H1 (cell line): ENCODE results near the gene OTOP1. TPM values are rescaled to one million over a fixed set of nuclear protein-coding genes. Genes with fewer than 3 reads are reported as not detected.

Source experiments
- CTCF ChIA-PET: fragments of 300-600 bp; sonication (Branson Sonifier 250); formaldehyde crosslinking; loops from one replicate; lab custom pipeline; 2021; ENCODE audit not compliant: partially characterized antibody; lab: Charles Lee
- POLR2A ChIA-PET: fragments of 300-600 bp; sonication (Branson Sonifier 250); formaldehyde crosslinking; loops from one replicate; lab custom pipeline; 2021; ENCODE audit warnings: inconsistent platforms; ENCODE audit not compliant: partially characterized antibody; lab: Charles Lee
- DNase-seq, 2 experiments: peaks; one replicate each; pipeline versions ENCODE4 v3.0.0 to v3.0.0-alpha.2; 2010 to 2022; ENCODE audit warnings: low spot score in 2 of 2, low read depth in 1 of 2, mixed read lengths in 1 of 2
- FAIRE-seq: peaks from 2 replicates; lab custom pipeline; 2011; peaks lifted over from hg19 to GRCh38; lab: Jason Lieb, UNC
- H2AFZ ChIP-seq: 2 replicates; pipeline ENCODE4 v1.8.1; 2012; ENCODE audit warnings: low read length, inconsistent platforms
- H2AK5ac ChIP-seq: 2 replicates; pipeline ENCODE4 v1.6.1; 2013; ENCODE audit warnings: low read depth, low read length
- H2BK120ac ChIP-seq: replicated peaks from 2 replicates; pipeline ENCODE3; 2013; ENCODE audit warnings: low read depth, low read length, inconsistent platforms
- H2BK12ac ChIP-seq: 2 replicates; pipeline ENCODE4 v1.6.1; 2013; ENCODE audit warnings: low read depth, low read length
- H2BK15ac ChIP-seq: 2 replicates; pipeline ENCODE4 v1.6.1; 2013; ENCODE audit warnings: low read length
- H2BK20ac ChIP-seq: 2 replicates; pipeline ENCODE4 v1.6.1; 2013; ENCODE audit warnings: low read length
- H2BK5ac ChIP-seq: 2 replicates; pipeline ENCODE4 v1.6.1; 2013; ENCODE audit warnings: low read depth, low read length
- H3K14ac ChIP-seq: 2 replicates; pipeline ENCODE4 v1.6.1; 2013; ENCODE audit warnings: inconsistent platforms; ENCODE audit not compliant: insufficient read length
- H3K18ac ChIP-seq: 2 replicates; pipeline ENCODE4 v1.6.1; 2013; ENCODE audit warnings: low read length; ENCODE audit errors: extremely low read depth
- H3K23ac ChIP-seq: 2 replicates; pipeline ENCODE4 v1.6.1; 2013; ENCODE audit warnings: inconsistent platforms; ENCODE audit not compliant: insufficient read length
- H3K23me2 ChIP-seq: 2 replicates; pipeline ENCODE4 v1.6.1; 2013; ENCODE audit warnings: low read depth, low read length
- H3K27ac ChIP-seq: 2 replicates; pipeline ENCODE4 v1.6.1; 2011; ENCODE audit warnings: low read depth, low read length, inconsistent platforms
- H3K27me3 ChIP-seq, 4 experiments: replicated peaks in 1 of 4; 1 replicate in 1 of 4; 2 replicates in 3 of 4; pipeline versions ENCODE4 v1.6.1 to v1.8.1; 2011 to 2013; ENCODE audit warnings: low read length in 3 of 4, mild to moderate bottlenecking in 3 of 4, inconsistent platforms in 2 of 4, mixed read lengths in 2 of 4, moderate library complexity in 1 of 4; ENCODE audit not compliant: control insufficient read depth in 3 of 4, insufficient read depth in 3 of 4; ENCODE audit errors: extremely low read depth in 1 of 4
- H3K36me3 ChIP-seq, 4 experiments: 2 replicates each; pipeline versions ENCODE4 v1.6.1 to v1.8.1; 2011 to 2013; ENCODE audit warnings: mild to moderate bottlenecking in 4 of 4, low read length in 3 of 4, moderate library complexity in 2 of 4, control low read depth in 1 of 4, inconsistent platforms in 1 of 4; ENCODE audit not compliant: insufficient read depth in 4 of 4, control insufficient read depth in 2 of 4
- H3K4ac ChIP-seq: replicated peaks from 2 replicates; pipeline ENCODE3; 2013; ENCODE audit warnings: low read length, low read depth, mixed read lengths, inconsistent platforms; ENCODE audit not compliant: insufficient read length
- H3K4me1 ChIP-seq, 4 experiments: replicated peaks in 1 of 4; 1 replicate in 1 of 4; 2 replicates in 3 of 4; pipeline versions ENCODE4 v1.6.1 to v1.8.1; 2011 to 2013; ENCODE audit warnings: low read length in 3 of 4, inconsistent platforms in 2 of 4, mixed read lengths in 1 of 4; ENCODE audit not compliant: insufficient read depth in 4 of 4, control insufficient read depth in 3 of 4
- H3K4me2 ChIP-seq, 2 experiments: 2 replicates each; pipeline versions ENCODE4 v1.6.1 to v1.8.1; 2011 to 2013; ENCODE audit warnings: low read depth in 2 of 2, low read length in 2 of 2, control low read depth in 1 of 2, inconsistent platforms in 1 of 2, mild to moderate bottlenecking in 1 of 2; ENCODE audit not compliant: insufficient read depth in 1 of 2
- H3K4me3 ChIP-seq, 4 experiments: fragments of 200-600, 300-600 bp in 1 of 4; sonication (generic), shearing (Covaris generic), sonication (Bioruptor Twin) in 1 of 4; 2 replicates each; pipeline versions ENCODE4 v1.5.1 to v1.8.1; 2011 to 2016; ENCODE audit warnings: low read length in 4 of 4, low read depth in 3 of 4, control low read depth in 2 of 4, inconsistent platforms in 2 of 4, mild to moderate bottlenecking in 2 of 4, mixed read lengths in 1 of 4, moderate library complexity in 1 of 4; ENCODE audit not compliant: insufficient read depth in 2 of 4; ENCODE audit errors: extremely low read depth in 1 of 4
- H3K56ac ChIP-seq: replicated peaks from 2 replicates; pipeline ENCODE3; 2013; ENCODE audit warnings: low read depth, mild to moderate bottlenecking, mixed read lengths, low read length, inconsistent platforms; ENCODE audit not compliant: insufficient read length
- H3K79me1 ChIP-seq: 2 replicates; pipeline ENCODE4 v1.6.1; 2013; ENCODE audit warnings: low read depth, low read length, control low read depth
- H3K79me2 ChIP-seq, 2 experiments: 2 replicates each; pipeline versions ENCODE4 v1.6.1 to v1.8.1; 2012 to 2013; ENCODE audit warnings: low read length in 2 of 2, mild to moderate bottlenecking in 2 of 2, inconsistent platforms in 1 of 2; ENCODE audit not compliant: insufficient read depth in 2 of 2, control insufficient read depth in 1 of 2
- H3K9ac ChIP-seq, 4 experiments: replicated peaks in 1 of 4; 1 replicate in 1 of 4; 2 replicates in 3 of 4; pipeline versions ENCODE4 v1.6.1 to v1.8.1; 2011 to 2013; ENCODE audit warnings: low read depth in 3 of 4, low read length in 3 of 4, control low read depth in 2 of 4, mild to moderate bottlenecking in 2 of 4, moderate library complexity in 2 of 4, inconsistent platforms in 1 of 4; ENCODE audit errors: extremely low read depth in 1 of 4
- H3K9me3 ChIP-seq, 2 experiments: 2 replicates each; pipeline versions ENCODE4 v1.6.1 to v1.8.1; 2012 to 2013; ENCODE audit warnings: mild to moderate bottlenecking in 2 of 2, moderate library complexity in 2 of 2, control low read depth in 1 of 2, inconsistent platforms in 1 of 2, low read depth in 1 of 2, low read length in 1 of 2, mixed read lengths in 1 of 2; ENCODE audit not compliant: insufficient read depth in 2 of 2
- H4K20me1 ChIP-seq, 2 experiments: replicated peaks in 1 of 2; 2 replicates each; pipeline versions ENCODE3 to v1.8.1; 2011 to 2013; ENCODE audit warnings: inconsistent platforms in 2 of 2, low read length in 2 of 2, mild to moderate bottlenecking in 1 of 2; ENCODE audit not compliant: insufficient read depth in 2 of 2, control insufficient read depth in 1 of 2
- H4K5ac ChIP-seq: 2 replicates; pipeline ENCODE4 v1.6.1; 2013; ENCODE audit warnings: low read length, low read depth, mixed read lengths, inconsistent platforms; ENCODE audit not compliant: insufficient read length
- H4K8ac ChIP-seq: 2 replicates; pipeline ENCODE4 v1.8.0; 2013; ENCODE audit warnings: mild to moderate bottlenecking, moderate library complexity, low read length, inconsistent platforms; ENCODE audit not compliant: insufficient read depth; ENCODE audit errors: extremely low read depth
- H4K91ac ChIP-seq: replicated peaks from 2 replicates; pipeline ENCODE3; 2013; ENCODE audit warnings: low read length, mixed read lengths, inconsistent platforms; ENCODE audit not compliant: insufficient read length
- BRCA1 ChIP-seq: IDR thresholded peaks from 2 replicates; pipeline ENCODE4 v1.6.1; 2012; ENCODE audit warnings: low read depth, low read length, improper control_type of control experiment
- CHD2 ChIP-seq: IDR thresholded peaks from 2 replicates; pipeline ENCODE4 v1.6.1; 2012; ENCODE audit warnings: low read length, improper control_type of control experiment
- GABPA ChIP-seq: IDR thresholded peaks from 2 replicates; pipeline ENCODE4 v1.6.1; 2011; ENCODE audit warnings: mild to moderate bottlenecking, low read length, moderate library complexity, borderline replicate concordance; ENCODE audit not compliant: insufficient read depth
- KDM4A ChIP-seq: IDR thresholded peaks from one replicate; pipeline ENCODE4 v1.7.1; 2012; ENCODE audit warnings: low read depth, mild to moderate bottlenecking, moderate library complexity, low read length, inconsistent platforms; ENCODE audit not compliant: severe bottlenecking
- KDM5A ChIP-seq: fragments of 200-600 bp; IDR thresholded peaks from 2 replicates; pipeline ENCODE4 v1.7.1; 2012; ENCODE audit warnings: mild to moderate bottlenecking, low read length, inconsistent platforms, mixed read lengths
- POLR2AphosphoS5 ChIP-seq: IDR thresholded peaks from 2 replicates; pipeline ENCODE4 v1.6.1; 2011; ENCODE audit warnings: low read depth, low read length
- SP2 ChIP-seq: IDR thresholded peaks from 2 replicates; pipeline ENCODE4 v1.6.1; 2012; ENCODE audit warnings: mild to moderate bottlenecking, low read length, inconsistent platforms
- SP4 ChIP-seq: IDR thresholded peaks from 2 replicates; pipeline ENCODE4 v1.6.1; 2012; ENCODE audit warnings: low read length, inconsistent platforms
- TEAD4 ChIP-seq: IDR thresholded peaks from 2 replicates; pipeline ENCODE4 v1.6.1; 2012; ENCODE audit warnings: low read depth, low read length, inconsistent platforms, mixed read lengths
- YY1 ChIP-seq: IDR thresholded peaks from 2 replicates; pipeline ENCODE4 v1.6.1; 2011; ENCODE audit warnings: low read depth, mild to moderate bottlenecking, low read length
- ZNF274 ChIP-seq: IDR thresholded peaks from 2 replicates; pipeline ENCODE4 v1.7.0; 2012; ENCODE audit warnings: low read length, borderline replicate concordance; ENCODE audit errors: extremely low read depth
- whole genome bisulfite sequencing, 2 experiments: shearing (Covaris generic) in 1 of 2; methylation state at CpG; one replicate each; pipeline versions ENCODE4 v1.1.6 to v1.1.7; 2013 to 2015; ENCODE audit warnings: low lambda C conversion rate in 2 of 2, mixed read lengths in 2 of 2, inconsistent platforms in 1 of 2, low coverage in 1 of 2, missing lambda C conversion rate in 1 of 2; ENCODE audit not compliant: insufficient replicate concordance in 2 of 2, insufficient coverage in 1 of 2, insufficient read length in 1 of 2; ENCODE audit errors: extremely low coverage in 1 of 2, missing lambda C conversion rate in 1 of 2; 5-methylcytosine and 5-hydroxymethylcytosine counted together
- polyA plus RNA-seq, 7 experiments: library from polyadenylated mRNA; depleted of rRNA in 3 of 7; stranded (reverse) in 5 of 7; unstranded in 2 of 7; fragments of >200 nt in 5 of 7; fragments of 200-250 nt in 2 of 7; gene quantifications; 1 replicate in 5 of 7; 2 replicates in 1 of 7; 4 replicates in 1 of 7; pipeline versions ENCODE4 v1.2.1 to v1.2.3, GENCODE V29; 2011 to 2013; ENCODE audit warnings: missing spikeins in 2 of 7, mixed read lengths in 2 of 7
- total RNA-seq: library from RNA; stranded (reverse); fragmentation: NEBNext Ultra II Directional; extraction: Animal tissue kit (Norgen Biotek cat#: 25700); gene quantifications from 2 replicates; pipeline ENCODE4 v1.2.1, GENCODE V29; 2021
- TF ChIP-seq, protein P1 (sequence below), 3 experiments: IDR thresholded peaks; 1 replicate in 2 of 3; 2 replicates in 1 of 3; pipeline versions ENCODE4 v1.5.1 to v1.6.1; 2011; ENCODE audit warnings: low read length in 3 of 3, mild to moderate bottlenecking in 3 of 3, inconsistent platforms in 2 of 3, low read depth in 1 of 3, moderate library complexity in 1 of 3; ENCODE audit not compliant: insufficient read depth in 1 of 3; ENCODE audit errors: control extremely low read depth in 1 of 3

OTOP1 gene
- total and polyA plus RNA-seq, 2 of the 8 experiments (the other 6 are each of a cell fraction or from before 2014, with no cell fraction given): not detected

DNA sequence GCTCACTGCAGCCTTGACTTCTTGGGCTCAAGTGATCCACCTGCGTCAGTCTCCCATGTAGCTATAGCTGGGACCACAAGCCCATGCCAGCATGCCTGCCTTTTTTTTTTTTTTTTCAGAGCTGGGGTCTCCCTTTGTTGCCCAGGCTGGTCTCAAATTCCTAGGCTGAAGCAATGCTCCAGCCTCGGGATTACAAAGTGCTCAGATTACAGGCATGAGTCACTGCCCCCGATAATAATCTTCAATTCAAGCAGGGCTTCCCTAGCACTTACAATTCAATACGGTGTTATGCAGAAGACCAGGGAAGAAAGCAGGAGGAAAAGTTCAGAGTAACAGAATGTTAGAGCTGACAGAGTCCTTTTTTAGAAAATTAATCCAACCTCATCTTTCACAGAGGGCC, 26.1 kb downstream of the OTOP1 start:
- no peak overlapping the region for H3K14ac ChIP-seq
- H4K91ac ChIP-seq: no peak overlapping the region
- H3K56ac ChIP-seq: no peak overlapping the region
- no peaks in the 10 kb centered on the region for H3K79me1 ChIP-seq
- no peak overlapping the region for H2BK5ac ChIP-seq
- no peak overlapping the region for H3K23ac ChIP-seq
- no peak overlapping the region for H2AFZ ChIP-seq
- no peak overlapping the region for H3K4me2 ChIP-seq
- H3K9me3 ChIP-seq: no peaks in the 10 kb centered on the region
- no peak for TF ChIP-seq GABPA
- TF ChIP-seq BRCA1: no peak
- no peak for TF ChIP-seq CHD2
- TF ChIP-seq KDM4A: no peak
- TF ChIP-seq YY1: no peak
- TF ChIP-seq SP2: no peak
- no peak for TF ChIP-seq SP4
- TF ChIP-seq ZNF274: no peak
- TF ChIP-seq, protein P1, sequence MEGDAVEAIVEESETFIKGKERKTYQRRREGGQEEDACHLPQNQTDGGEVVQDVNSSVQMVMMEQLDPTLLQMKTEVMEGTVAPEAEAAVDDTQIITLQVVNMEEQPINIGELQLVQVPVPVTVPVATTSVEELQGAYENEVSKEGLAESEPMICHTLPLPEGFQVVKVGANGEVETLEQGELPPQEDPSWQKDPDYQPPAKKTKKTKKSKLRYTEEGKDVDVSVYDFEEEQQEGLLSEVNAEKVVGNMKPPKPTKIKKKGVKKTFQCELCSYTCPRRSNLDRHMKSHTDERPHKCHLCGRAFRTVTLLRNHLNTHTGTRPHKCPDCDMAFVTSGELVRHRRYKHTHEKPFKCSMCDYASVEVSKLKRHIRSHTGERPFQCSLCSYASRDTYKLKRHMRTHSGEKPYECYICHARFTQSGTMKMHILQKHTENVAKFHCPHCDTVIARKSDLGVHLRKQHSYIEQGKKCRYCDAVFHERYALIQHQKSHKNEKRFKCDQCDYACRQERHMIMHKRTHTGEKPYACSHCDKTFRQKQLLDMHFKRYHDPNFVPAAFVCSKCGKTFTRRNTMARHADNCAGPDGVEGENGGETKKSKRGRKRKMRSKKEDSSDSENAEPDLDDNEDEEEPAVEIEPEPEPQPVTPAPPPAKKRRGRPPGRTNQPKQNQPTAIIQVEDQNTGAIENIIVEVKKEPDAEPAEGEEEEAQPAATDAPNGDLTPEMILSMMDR (IDR thresholded peaks at IDR 0.05; ENCODE audit: control extremely low read depth in 1 of 3, insufficient read depth in 1 of 3, low read depth in 1 of 3, low read length in 3 of 3): no peak
- TF ChIP-seq TEAD4: no peak
- no peak for TF ChIP-seq POLR2AphosphoS5
- no peak for TF ChIP-seq KDM5A
- no peaks in the 10 kb centered on the region; a peak in 3 of 7 replicates for H3K27me3 ChIP-seq
- peaks cover 0 to under 1% (median 0%) of the 10 kb centered on the region in 4 experiments; a peak in 1 of 7 replicates for H3K4me1 ChIP-seq
- no peak overlapping the region for H3K4me3 ChIP-seq
- H3K79me2 ChIP-seq: no peaks in the 10 kb centered on the region
- H3K9ac ChIP-seq: no peak overlapping the region
- H3K36me3 ChIP-seq: no peaks in the 10 kb centered on the region
- no peak overlapping the region for H4K5ac ChIP-seq
- POLR2A ChIA-PET: no interaction called here
- H2BK20ac ChIP-seq: no peak overlapping the region
- WGBS, 2 experiments: 57% methylated on average over 3 of the region's 4 CpGs; no CpG with 5 or more reads in 1 of the 2 experiments
- no peak overlapping the region for H3K27ac ChIP-seq
- no peaks in the 10 kb centered on the region for H3K23me2 ChIP-seq
- H2BK15ac ChIP-seq: no peak overlapping the region
- no peaks in the 10 kb centered on the region for H4K20me1 ChIP-seq
- H3K4ac ChIP-seq: no peak overlapping the region
- no peak overlapping the region for H4K8ac ChIP-seq
- no peak overlapping the region for H2AK5ac ChIP-seq
- H2BK12ac ChIP-seq: no peak overlapping the region
- FAIRE-seq (no peak), DNase-seq (no peak)
- CTCF ChIA-PET: interaction anchor here (0.6 kb wide), 3 partner anchors 134 to 547 kb away, joined by 3 to 6 read pairs (median 3); no protein-coding TSS in a partner anchor
- H3K18ac ChIP-seq: no peak overlapping the region
- no peak overlapping the region for H2BK120ac ChIP-seq
